Vagina (tissue), 2 donors: Measurements from ENCODE around the gene KRT3. TPM values are rescaled to one million over a fixed set of nuclear protein-coding genes. Genes with fewer than 3 reads are reported as not detected.

Experiments
- DNase-seq, 2 donors: peaks; one replicate each; pipeline ENCODE4 v3.0.0-alpha.2; 2017; ENCODE audit errors: extremely low spot score in 2 of 2
- H3K27ac ChIP-seq: fragments of 200-600 bp; sonication (generic); one replicate; pipeline ENCODE4 v1.5.1; 2019
- H3K27me3 ChIP-seq: fragments of 200-600 bp; sonication (generic); one replicate; pipeline ENCODE4 v1.5.1; 2019
- H3K36me3 ChIP-seq, 2 donors: fragments of 200-600 bp; sonication (generic); one replicate each; pipeline ENCODE4 v1.5.1; 2017 to 2019
- H3K4me1 ChIP-seq: fragments of 200-600 bp; sonication (generic); one replicate; pipeline ENCODE4 v1.5.1; 2019
- H3K4me3 ChIP-seq, 2 donors: fragments of 200-600 bp; sonication (generic); 1 replicate in 1 of 2; 2 replicates in 1 of 2; pipeline ENCODE4 v1.5.1; 2016 to 2019
- H3K9me3 ChIP-seq: fragments of 200-600 bp; sonication (generic); one replicate; pipeline ENCODE4 v1.5.1; 2019
- CTCF ChIP-seq, 3 experiments: fragments of 450-650 bp in 2 of 3; fragments of 200-600 bp in 1 of 3; sonication (generic) in 1 of 3; IDR thresholded peaks; one replicate each; pipeline ENCODE4 v1.5.1; 2017 to 2019; ENCODE audit warnings: antibody characterized with exemption in 3 of 3, mild to moderate bottlenecking in 2 of 3, moderate library complexity in 2 of 3
- POLR2A ChIP-seq, 2 donors: fragments of 450-650 bp; IDR thresholded peaks; one replicate each; pipeline ENCODE4 v1.6.1; 2017; ENCODE audit warnings: antibody characterized with exemption in 2 of 2, mild to moderate bottlenecking in 2 of 2, moderate library complexity in 2 of 2
- POLR2AphosphoS5 ChIP-seq, 2 donors: sonication (generic); formaldehyde crosslinking; IDR thresholded peaks; one replicate each; pipeline ENCODE4 v1.9.0; 2017; ENCODE audit warnings: antibody characterized with exemption in 2 of 2, mild to moderate bottlenecking in 2 of 2, low read depth in 1 of 2; ENCODE audit not compliant: insufficient read depth in 1 of 2
- intact Hi-C: fragments of 100-400 bp; cut with DNase I; formaldehyde crosslinking; loops from one replicate; pipeline ENCODE4 v1.15.1; 2023
- total RNA-seq: library from RNA; depleted of rRNA; stranded (reverse); fragments of >200 nt; gene quantifications from one replicate; pipeline ENCODE4 v1.2.3, GENCODE V29; 2016

The KRT3 gene
- total RNA-seq, 1 donor from 2014 or later: not detected

GRCh38 chr12:52826611-52827498 is 30.9 kb upstream of the KRT3 start:
- Histone ChIP-seq H3K9me3 (no peaks in the 10 kb centered on the region), H3K36me3 (no peaks in the 10 kb centered on the region), H3K4me1 (no peaks in the 10 kb centered on the region), H3K27me3 (no peaks in the 10 kb centered on the region), H3K27ac (no peak overlapping the region), H3K4me3 (no peak overlapping the region)
- no peak for DNase-seq
- no peak for TF ChIP-seq POLR2A (IDR thresholded peaks at IDR 0.05)
- no peak for TF ChIP-seq CTCF (IDR thresholded peaks at IDR 0.05)
- TF ChIP-seq POLR2AphosphoS5 (IDR thresholded peaks at IDR 0.05; ENCODE audit: insufficient read depth in 1 of 2, low read depth in 1 of 2): no peak
- intact Hi-C loops: no loop called here

GRCh38 chr12:52825961-52826360 is 30.0 kb upstream of the KRT3 start:
- Histone ChIP-seq H3K4me3 (no peak overlapping the region), H3K27me3 (no peaks in the 10 kb centered on the region), H3K4me1 (no peaks in the 10 kb centered on the region), H3K27ac (no peak overlapping the region), H3K36me3 (no peaks in the 10 kb centered on the region), H3K9me3 (no peaks in the 10 kb centered on the region)
- TF ChIP-seq CTCF (IDR thresholded peaks at IDR 0.05) (no peak), POLR2A (IDR thresholded peaks at IDR 0.05) (no peak), POLR2AphosphoS5 (IDR thresholded peaks at IDR 0.05; ENCODE audit: insufficient read depth in 1 of 2, low read depth in 1 of 2) (no peak)
- intact Hi-C loops: no loop called here
- DNase-seq: no peak

- DNase-seq: no peak
- no peaks in the 10 kb centered on the region for H3K9me3 ChIP-seq
- intact Hi-C loops: no loop called here
- no peak overlapping the region for H3K27ac ChIP-seq
- no peaks in the 10 kb centered on the region for H3K27me3 ChIP-seq
- no peaks in the 10 kb centered on the region for H3K4me1 ChIP-seq
- no peaks in the 10 kb centered on the region for H3K36me3 ChIP-seq
- no peak overlapping the region for H3K4me3 ChIP-seq
- TF ChIP-seq POLR2A (IDR thresholded peaks at IDR 0.05) (no peak), POLR2AphosphoS5 (IDR thresholded peaks at IDR 0.05; ENCODE audit: insufficient read depth in 1 of 2, low read depth in 1 of 2) (no peak), CTCF (IDR thresholded peaks at IDR 0.05) (no peak)
Measured at GRCh38 chr12:52824741-52825410, 29.0 kb upstream of the KRT3 start.

- no peaks in the 10 kb centered on the region for H3K27me3 ChIP-seq
- H3K9me3 ChIP-seq: no peaks in the 10 kb centered on the region
- H3K36me3 ChIP-seq: no peaks in the 10 kb centered on the region
- DNase-seq: no peak
- H3K4me1 ChIP-seq: no peaks in the 10 kb centered on the region
- TF ChIP-seq POLR2AphosphoS5 (IDR thresholded peaks at IDR 0.05; ENCODE audit: insufficient read depth in 1 of 2, low read depth in 1 of 2): no peak
- no peak for TF ChIP-seq POLR2A (IDR thresholded peaks at IDR 0.05)
- no peak for TF ChIP-seq CTCF (IDR thresholded peaks at IDR 0.05)
- H3K4me3 ChIP-seq: no peak overlapping the region
- intact Hi-C loops: no loop called here
- no peak overlapping the region for H3K27ac ChIP-seq
Measured at GRCh38 chr12:52823761-52824450, 28.0 kb upstream of the KRT3 start.
